Adrenal gland (tissue), 12 donors: Measurements from ENCODE around the gene WBP1. TPM values are rescaled to one million over a fixed set of nuclear protein-coding genes. Genes with fewer than 3 reads are reported as not detected.

ENCODE experiments used
- DNase-seq, 7 donors: peaks; one replicate each; pipeline ENCODE4 v3.0.0-alpha.2; 2019 to 2020
- H3K27ac ChIP-seq, 5 donors: fragments of 200-600 bp; sonication (generic) in 4 of 5; 1 replicate in 3 of 5; 2 replicates in 2 of 5; pipeline versions ENCODE4 v1.5.1 to v1.8.0; 2016 to 2020; ENCODE audit warnings: mild to moderate bottlenecking in 1 of 5
- H3K27me3 ChIP-seq: fragments of 200-600 bp; 2 replicates; pipeline ENCODE4 v1.8.0; 2021
- H3K36me3 ChIP-seq, 2 donors: fragments of 200-600 bp; replicated peaks in 1 of 2; 1 replicate in 1 of 2; 2 replicates in 1 of 2; pipeline versions ENCODE4 v1.5.1 to v1.8.0; 2018 to 2022
- H3K4me1 ChIP-seq, 2 donors: fragments of 200-600 bp; replicated peaks in 1 of 2; 1 replicate in 1 of 2; 2 replicates in 1 of 2; pipeline versions ENCODE4 v1.5.1 to v1.8.0; 2018 to 2021
- H3K4me3 ChIP-seq, 4 donors: fragments of 200-600 bp; sonication (generic) in 3 of 4; one replicate each; pipeline ENCODE4 v1.5.1; 2016 to 2018
- H3K9me3 ChIP-seq, 3 donors: fragments of 200-600 bp; sonication (generic) in 1 of 3; replicated peaks in 1 of 3; 1 replicate in 2 of 3; 2 replicates in 1 of 3; pipeline versions ENCODE4 v1.5.1 to v1.8.0; 2016 to 2021
- POLR2A ChIP-seq, 2 donors: fragments of 450-650 bp; IDR thresholded peaks; one replicate each; pipeline ENCODE4 v1.6.1; 2017; ENCODE audit warnings: antibody characterized with exemption in 2 of 2, mild to moderate bottlenecking in 2 of 2, moderate library complexity in 1 of 2
- WGBS, 4 donors: extraction: QIAGEN DNeasy Blood & Tissue Kit in 2 of 4; methylation state at CpG; one replicate each; pipeline versions ENCODE4 v1.1.5 to v1.1.7; 2013 to 2017; 5-methylcytosine and 5-hydroxymethylcytosine counted together
- intact Hi-C, 2 donors: fragments of 100-400 bp; cut with DNase I; formaldehyde crosslinking; loops; one replicate each; pipeline versions ENCODE4 v1.14.1 to v1.15.0; 2022 to 2023
- polyA plus RNA-seq, 3 donors: library from polyadenylated mRNA; stranded (reverse); fragments of 200-250 nt in 2 of 3; fragments of 350-450 nt in 1 of 3; fragmentation: Illumina TruSeq in 1 of 3; extraction: RNeasy Lipid Tissue Mini Kit (QIAGEN cat#74804) in 1 of 3; gene quantifications; one replicate each; pipeline ENCODE4 v1.2.3, GENCODE V29; 2013 to 2014
- total RNA-seq, 9 donors: library from RNA; depleted of rRNA in 4 of 9; stranded (reverse); fragments of >200 nt in 4 of 9; fragments of 120-200 nt in 1 of 9; fragmentation: NEBNext Ultra II Directional in 1 of 9; extraction: Animal tissue kit (Norgen Biotek cat#: 25700) in 1 of 9; gene quantifications; one replicate each; pipeline versions ENCODE4 v1.1.0 to v1.2.4, GENCODE V29; 2013 to 2023
- TF ChIP-seq, protein P1 (sequence below), 6 experiments: fragments of 450-650 bp in 4 of 6; fragments of 200-600 bp in 2 of 6; sonication (generic) in 1 of 6; IDR thresholded peaks; 1 replicate in 5 of 6; 2 replicates in 1 of 6; pipeline versions ENCODE4 v1.5.1 to v1.8.0; 2016 to 2021; ENCODE audit warnings: antibody characterized with exemption in 6 of 6, mild to moderate bottlenecking in 2 of 6, moderate library complexity in 1 of 6
- donor health status: healthy with polysubstance abuse.
- donor health status: Bipolar disorder and iron deficiency.
- donor health status: DM: yes; HTN: yes; CAD: no.
- donor health status: DM: no; HTN: no; CAD: no.
- donor health status: DM: no; HTN: no; CAD: no.
- donor health status: DM: yes; HTN: yes; CAD: no.

Gene WBP1
- total and polyA plus RNA-seq, 12 donors = 56.9 to 267 (median 115) TPM

DNA sequence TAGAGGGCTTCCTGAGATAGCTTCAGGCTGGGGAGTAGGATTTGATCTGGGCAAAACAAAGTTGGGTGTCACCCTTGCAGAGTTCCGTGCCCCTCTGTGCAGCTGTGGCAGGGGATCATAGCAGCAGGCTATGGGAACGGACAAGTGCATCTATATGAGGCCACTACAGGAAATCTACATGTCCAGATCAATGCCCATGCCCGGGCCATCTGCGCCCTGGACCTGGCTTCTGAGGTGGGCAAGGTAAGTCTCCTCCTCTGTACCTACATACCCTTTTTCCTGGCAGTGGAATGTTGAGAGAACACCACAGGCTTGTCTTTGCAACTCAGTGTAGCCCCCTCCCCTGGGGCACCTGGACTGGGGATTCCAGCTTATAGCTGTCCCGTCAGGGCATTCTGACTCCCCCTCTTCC is 33.2 kb upstream of the WBP1 start:
- TF ChIP-seq POLR2A (IDR thresholded peaks at IDR 0.05) = no peak
- TF ChIP-seq, protein P1, sequence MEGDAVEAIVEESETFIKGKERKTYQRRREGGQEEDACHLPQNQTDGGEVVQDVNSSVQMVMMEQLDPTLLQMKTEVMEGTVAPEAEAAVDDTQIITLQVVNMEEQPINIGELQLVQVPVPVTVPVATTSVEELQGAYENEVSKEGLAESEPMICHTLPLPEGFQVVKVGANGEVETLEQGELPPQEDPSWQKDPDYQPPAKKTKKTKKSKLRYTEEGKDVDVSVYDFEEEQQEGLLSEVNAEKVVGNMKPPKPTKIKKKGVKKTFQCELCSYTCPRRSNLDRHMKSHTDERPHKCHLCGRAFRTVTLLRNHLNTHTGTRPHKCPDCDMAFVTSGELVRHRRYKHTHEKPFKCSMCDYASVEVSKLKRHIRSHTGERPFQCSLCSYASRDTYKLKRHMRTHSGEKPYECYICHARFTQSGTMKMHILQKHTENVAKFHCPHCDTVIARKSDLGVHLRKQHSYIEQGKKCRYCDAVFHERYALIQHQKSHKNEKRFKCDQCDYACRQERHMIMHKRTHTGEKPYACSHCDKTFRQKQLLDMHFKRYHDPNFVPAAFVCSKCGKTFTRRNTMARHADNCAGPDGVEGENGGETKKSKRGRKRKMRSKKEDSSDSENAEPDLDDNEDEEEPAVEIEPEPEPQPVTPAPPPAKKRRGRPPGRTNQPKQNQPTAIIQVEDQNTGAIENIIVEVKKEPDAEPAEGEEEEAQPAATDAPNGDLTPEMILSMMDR (IDR thresholded peaks at IDR 0.05) = no peak
- intact Hi-C loops = no loop called here
- Histone ChIP-seq H3K27ac (no peak overlapping the region), H3K27me3 (no peaks in the 10 kb centered on the region), H3K9me3 (no peaks in the 10 kb centered on the region), H3K4me3 (no peak overlapping the region), H3K4me1 (peaks cover 5 to 6% of the 10 kb centered on the region in 2 donors), H3K36me3 (peaks cover 0 to 42% of the 10 kb centered on the region in 2 donors)
- DNase-seq = no peak
- WGBS, 4 donors = 73 to 88% (median 84%) methylated on average over 3 to 5 of the region's 5 CpGs

DNA sequence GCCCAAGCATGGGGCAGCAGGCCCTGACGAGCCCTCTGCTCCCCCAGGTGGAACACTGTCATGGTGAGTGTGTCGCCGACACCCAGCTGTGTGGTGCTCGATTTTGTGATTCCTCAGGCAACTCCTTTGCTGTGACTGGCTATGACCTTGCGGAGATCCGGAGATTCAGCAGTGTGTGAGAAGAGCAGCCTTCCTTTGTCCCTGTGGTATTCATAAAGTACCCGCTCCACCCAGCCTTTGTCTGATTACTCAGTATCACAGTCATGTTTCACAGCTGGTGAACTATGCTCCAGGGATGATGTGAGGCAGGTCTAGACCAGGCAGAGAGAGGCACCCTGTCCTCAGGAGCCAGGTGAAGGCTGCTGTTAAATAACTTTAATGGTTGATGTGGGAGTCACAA is 32.7 kb upstream of the WBP1 start:
- TF ChIP-seq POLR2A (IDR thresholded peaks at IDR 0.05) = no peak
- TF ChIP-seq, protein P1 (IDR thresholded peaks at IDR 0.05) = no peak
- 74 to 90% (median 85%) methylated on average over 4 to 7 of the region's 7 CpGs for WGBS, 4 donors
- H3K36me3 ChIP-seq = peaks cover 0 to 47% of the 10 kb centered on the region in 2 donors
- H3K4me3 ChIP-seq = no peak overlapping the region
- no peak overlapping the region for H3K27ac ChIP-seq
- no peaks in the 10 kb centered on the region for H3K27me3 ChIP-seq
- no peaks in the 10 kb centered on the region for H3K9me3 ChIP-seq
- no peak for DNase-seq
- H3K4me1 ChIP-seq = peaks cover 5 to 6% of the 10 kb centered on the region in 2 donors
- intact Hi-C loops = no loop called here

DNA sequence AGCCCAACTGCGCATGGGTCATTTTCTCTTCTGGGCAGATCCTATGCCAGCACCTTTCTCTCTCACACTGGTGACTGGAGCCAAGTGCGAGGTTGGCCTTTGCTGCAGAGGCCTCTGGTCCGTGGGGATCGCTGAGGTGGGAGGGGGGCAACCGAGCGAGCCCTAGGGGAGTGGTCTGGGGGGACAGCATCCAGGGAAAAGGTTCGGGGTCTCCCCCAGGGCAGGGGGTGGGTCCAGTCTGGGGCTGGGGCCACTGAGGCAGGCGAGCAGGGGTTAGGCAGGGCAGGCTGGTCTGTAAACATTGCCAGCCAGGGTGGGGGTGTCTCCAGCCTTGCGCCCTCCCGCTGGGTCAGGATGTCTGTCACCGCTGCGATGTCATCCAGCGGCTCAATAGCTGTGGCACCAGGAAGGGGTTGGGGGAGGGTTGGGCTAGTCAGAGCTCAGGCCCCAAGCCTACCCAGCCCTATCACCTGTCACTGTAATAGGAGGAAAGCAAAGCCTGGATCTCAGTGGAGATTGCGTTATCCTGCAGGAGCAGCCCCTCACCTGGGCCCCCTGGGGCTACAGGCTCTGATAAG is 32.0 kb upstream of the WBP1 start:
- Histone ChIP-seq H3K4me1 (peaks cover under 1 to 5% of the 10 kb centered on the region in 2 donors), H3K4me3 (no peak overlapping the region), H3K36me3 (peaks cover 0 to 53% of the 10 kb centered on the region in 2 donors), H3K27ac (no peak overlapping the region), H3K9me3 (no peaks in the 10 kb centered on the region), H3K27me3 (no peaks in the 10 kb centered on the region)
- 87 to 90% (median 88%) methylated on average over 6 to 14 of the region's 14 CpGs for WGBS, 4 donors
- TF ChIP-seq, protein P1 (IDR thresholded peaks at IDR 0.05) = no peak
- TF ChIP-seq POLR2A (IDR thresholded peaks at IDR 0.05) = no peak
- DNase-seq = no peak
- intact Hi-C loops = no loop called here

DNA sequence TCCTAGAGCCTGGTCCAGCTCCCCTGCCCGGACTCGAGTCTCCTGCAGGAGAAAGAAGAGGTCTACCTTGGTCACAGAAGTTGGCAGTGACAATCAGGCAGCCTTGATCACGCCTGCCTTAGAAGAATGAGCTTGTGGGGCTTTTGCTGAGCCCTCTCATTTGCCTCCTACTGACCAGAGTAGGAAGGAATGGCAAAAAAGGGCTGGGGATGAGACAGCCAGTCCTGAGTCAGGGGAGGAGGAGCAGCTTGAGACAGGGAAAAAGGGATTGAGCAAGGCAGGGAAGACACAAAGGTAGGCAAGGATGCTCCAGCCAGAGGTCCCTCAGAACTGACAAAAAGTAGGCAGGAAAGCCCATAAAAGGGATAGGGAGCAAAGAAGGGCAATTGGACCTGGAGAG is 30.7 kb upstream of the WBP1 start:
- Histone ChIP-seq H3K4me1 (no peaks in the 10 kb centered on the region), H3K9me3 (no peaks in the 10 kb centered on the region), H3K4me3 (no peak overlapping the region), H3K27ac (no peak overlapping the region), H3K27me3 (no peaks in the 10 kb centered on the region), H3K36me3 (peaks cover 0 to 55% of the 10 kb centered on the region in 2 donors)
- TF ChIP-seq, protein P1 (IDR thresholded peaks at IDR 0.05) = no peak
- no peak for TF ChIP-seq POLR2A (IDR thresholded peaks at IDR 0.05)
- 62 to 89% (median 85%) methylated on average over 3 of the region's 3 CpGs for WGBS, 4 donors
- intact Hi-C loops = no loop called here
- no peak for DNase-seq
